ENCODE data around the gene CLP1. TPM values are rescaled to one million over a fixed set of nuclear protein-coding genes. Genes with fewer than 3 reads are reported as not detected.
"Not testable (repeated sequence)": the region's sequence is repeated elsewhere in the genome, so short reads cannot be mapped to it uniquely, and the experiment has no call there.

CLP1 gene
- total RNA-seq, 1 donor from 2014 or later: 14.3 TPM

GRCh38 chr11:57641011-57641807 lies 16.4 kb upstream of the CLP1 start:
- peak; percentile 69 for DNase-seq

DNA sequence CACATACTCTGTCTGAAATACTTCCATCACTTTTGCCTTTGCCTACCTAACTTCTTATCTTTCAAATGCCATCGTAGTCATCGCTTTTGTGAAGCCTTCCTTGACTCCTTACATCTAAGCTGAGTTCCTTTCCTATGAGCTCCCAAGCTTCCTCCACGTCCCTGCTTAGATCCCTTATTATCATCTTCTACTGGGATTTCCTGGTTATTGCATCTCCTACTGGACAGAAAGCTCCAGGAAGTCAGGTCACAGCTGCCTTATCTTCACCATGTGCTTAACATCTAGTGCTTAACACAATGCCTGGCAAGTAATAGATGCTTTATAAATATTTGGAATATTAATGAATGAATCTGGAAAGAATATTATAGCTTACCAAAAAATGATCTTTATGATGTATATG lies 13.8 kb upstream of the CLP1 start:
- DNase-seq: no peak

DNA sequence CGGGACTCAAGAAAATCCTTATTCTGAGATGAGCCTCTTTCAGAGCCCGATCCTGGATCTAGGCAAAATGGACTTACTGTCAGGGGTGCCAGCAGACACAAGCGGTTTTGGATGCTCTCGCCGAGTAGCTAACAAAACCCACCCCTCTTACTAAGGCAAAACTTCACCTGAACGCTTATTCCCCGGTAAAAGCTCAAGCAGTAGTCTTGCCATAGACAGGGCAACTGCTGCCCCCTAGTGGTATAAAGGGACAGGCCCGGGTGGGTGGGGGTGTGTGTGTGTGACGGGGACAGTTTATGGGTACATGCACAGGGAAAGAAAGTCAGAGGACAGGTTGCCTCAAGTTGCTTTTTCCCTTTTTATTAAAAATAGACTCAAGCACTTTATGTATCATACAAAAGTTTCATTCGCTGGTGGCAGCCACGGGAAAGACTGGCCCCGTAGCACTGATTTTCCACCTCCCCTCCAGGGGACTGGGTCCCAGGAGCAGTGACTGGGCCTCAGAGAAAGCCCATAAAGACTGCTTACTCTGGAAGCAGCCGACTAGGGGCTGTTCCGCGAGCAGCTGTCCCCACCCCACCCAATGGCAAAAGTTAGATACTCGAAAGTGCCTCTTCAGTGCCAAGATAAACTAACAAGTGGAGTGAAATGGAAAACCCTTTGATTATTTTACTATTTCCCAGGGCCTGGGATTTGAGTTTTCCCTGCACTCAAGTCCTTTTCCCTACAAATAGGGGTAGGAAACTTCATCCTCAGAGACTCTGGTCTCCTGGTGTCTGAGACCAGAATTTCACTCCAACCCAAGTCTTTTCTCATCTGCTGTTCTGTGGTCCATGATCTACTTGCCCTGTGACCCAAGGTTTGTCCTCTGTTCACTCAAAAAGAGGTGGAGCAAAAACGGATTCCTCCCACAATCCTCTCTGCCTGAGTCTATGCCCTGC lies 12.5 kb upstream of the CLP1 start:
- peak; percentile 91 for DNase-seq

DNA sequence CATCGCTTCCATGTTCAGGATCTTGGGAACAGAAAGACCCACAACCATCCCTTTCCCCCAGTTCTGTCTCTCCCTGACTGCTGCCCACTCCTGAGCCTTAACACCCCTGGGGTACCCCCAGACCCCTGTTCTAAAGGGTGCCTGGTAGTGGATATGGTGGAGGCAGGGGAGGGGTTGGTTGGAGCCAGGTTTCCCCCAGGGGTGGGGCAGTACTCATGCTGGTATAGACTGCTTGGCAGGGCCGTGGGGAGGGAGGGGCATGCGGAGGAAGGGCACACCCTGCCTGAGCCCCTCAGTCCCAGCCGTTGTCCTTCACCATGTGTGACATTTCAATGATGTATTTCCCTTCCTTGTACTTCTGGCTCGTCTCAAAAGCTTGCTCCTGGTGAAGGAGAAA lies 11.9 kb upstream of the CLP1 start:
- DNase-seq: peak; percentile 57

GRCh38 chr11:57646194-57646798 lies 11.3 kb upstream of the CLP1 start:
- peak; percentile 20 for DNase-seq

- DNase-seq: peak; percentile 43
Measured at GRCh38 chr11:57646799-57647303, 10.7 kb upstream of the CLP1 start.

- peak; percentile 35 for DNase-seq
Measured at GRCh38 chr11:57647372-57647771, 10.2 kb upstream of the CLP1 start.

- peak; percentile 44 for DNase-seq
Measured at GRCh38 chr11:57647960-57648800, 9.4 kb upstream of the CLP1 start.

- DNase-seq: peak; percentile 47
Measured at GRCh38 chr11:57648801-57649735, 8.5 kb upstream of the CLP1 start.

DNA sequence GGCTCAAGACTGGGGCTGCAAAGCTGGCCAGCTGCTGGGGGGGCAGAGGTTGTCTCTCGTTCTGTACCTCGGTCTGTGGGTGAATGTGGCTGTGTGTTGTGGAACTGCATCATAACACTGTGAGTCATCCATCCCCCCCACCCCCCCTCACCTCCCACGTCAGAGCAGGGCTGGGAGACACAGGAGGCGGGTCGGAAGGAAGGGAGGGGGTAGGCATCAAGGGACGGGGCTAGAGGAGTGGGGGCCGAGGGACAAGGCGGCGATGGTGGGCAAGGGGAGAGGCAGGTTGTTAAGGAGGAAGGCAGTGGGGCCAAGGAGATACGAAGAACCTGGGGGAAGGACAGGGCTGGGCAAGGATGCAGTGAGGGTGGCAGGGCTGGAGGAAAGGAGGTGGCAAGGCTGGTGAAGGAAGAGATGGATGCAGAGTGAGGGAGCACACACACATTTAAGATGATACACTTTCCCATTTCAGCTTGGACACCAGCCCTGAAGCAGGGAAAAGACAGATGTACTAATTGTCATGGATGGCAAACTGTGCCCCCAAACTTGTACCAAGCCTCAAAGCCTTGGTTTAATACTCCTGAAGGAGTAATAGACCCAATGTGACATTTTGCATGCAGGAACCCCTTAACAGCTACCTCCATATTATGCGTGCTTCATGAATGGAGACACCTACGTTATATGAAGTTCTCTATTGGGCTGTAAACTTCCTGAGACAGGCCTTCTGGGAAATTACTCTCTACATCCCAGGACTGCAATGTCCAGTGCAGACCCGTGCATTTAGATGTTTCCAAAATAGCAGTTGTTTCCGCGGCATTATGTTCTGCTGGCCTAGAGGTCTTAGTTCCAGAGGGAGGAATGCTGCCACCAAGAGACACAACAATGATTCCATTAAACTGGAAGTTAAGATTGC lies 7.5 kb upstream of the CLP1 start, which contains the start of gene YPEL4:
TSS of gene YPEL4 (minus strand) at position 87 of the 913 bp plus-strand sequence. CDS start 2,805 bp downstream, outside the sequence.
- peak; percentile 74 for DNase-seq

- DNase-seq: no peak
Measured at GRCh38 chr11:57650739-57651090, 6.8 kb upstream of the CLP1 start.

GRCh38 chr11:57651408-57651807 lies 6.2 kb upstream of the CLP1 start:
- no peak for DNase-seq

GRCh38 chr11:57652230-57652629 lies 5.3 kb upstream of the CLP1 start:
- DNase-seq: not testable (repeated sequence)

DNA sequence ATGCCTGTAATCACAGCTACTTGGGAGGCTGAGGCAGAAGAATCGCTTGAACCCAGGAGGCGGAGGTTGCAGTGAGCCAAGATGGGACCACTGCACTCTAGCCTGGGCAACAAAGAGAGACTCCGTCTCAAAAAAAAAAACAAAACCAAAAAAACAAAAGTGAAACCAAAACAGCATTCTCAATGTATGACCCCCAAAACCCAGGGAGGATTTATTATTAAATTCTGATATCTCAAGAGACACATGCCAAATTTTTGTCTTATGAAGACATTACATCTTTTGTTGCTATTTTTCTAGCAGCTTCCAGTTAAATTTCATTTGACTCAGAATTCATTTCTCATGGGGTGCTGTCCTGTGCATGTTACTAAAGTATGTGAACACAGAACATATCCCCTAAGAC lies 4.9 kb upstream of the CLP1 start:
- no peak for DNase-seq

DNA sequence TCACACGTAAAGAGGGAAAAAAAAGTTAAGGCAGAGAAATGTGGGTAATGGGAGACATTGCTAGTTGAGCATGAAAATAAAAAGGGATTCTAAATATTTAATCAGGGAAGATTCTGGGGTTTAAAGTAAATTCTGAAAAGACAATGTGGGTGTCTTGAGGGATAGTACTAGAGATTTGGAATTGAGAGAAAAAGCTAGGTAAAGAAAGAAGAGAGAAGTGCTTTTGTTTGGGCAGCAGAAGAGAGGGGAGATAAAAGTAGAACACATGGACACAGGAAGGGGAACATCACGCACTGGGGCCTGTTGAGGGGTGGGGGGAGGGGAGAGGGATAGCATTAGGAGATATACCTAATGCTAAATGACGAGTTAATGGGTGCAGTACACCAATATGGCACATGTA lies 4.4 kb upstream of the CLP1 start:
- no peak for DNase-seq

DNA sequence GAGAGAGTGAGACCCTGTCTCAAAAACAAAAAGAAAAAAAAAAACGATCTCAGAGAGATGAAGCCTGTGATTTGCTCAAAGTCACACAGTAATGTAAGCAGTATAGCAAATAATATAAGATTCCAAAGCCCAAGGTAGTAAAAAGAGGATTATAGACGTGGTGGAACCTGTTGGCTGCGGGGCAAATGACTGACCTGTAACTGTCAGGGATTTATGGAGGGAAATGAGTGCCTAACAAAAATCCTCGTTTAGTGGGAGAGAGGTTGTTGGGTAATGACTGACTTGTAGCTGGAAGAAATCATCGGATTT lies 723 bp upstream of the CLP1 start:
- no peak for DNase-seq

GRCh38 chr11:57658023-57658361 lies 430 bp downstream of the CLP1 start:
- no peak for DNase-seq

GRCh38 chr11:57659669-57660068 lies 2.1 kb downstream of the CLP1 start:
- DNase-seq: no peak

GRCh38 chr11:57662893-57663292 lies 5.3 kb downstream of the CLP1 start:
- DNase-seq: no peak

GRCh38 chr11:57663975-57664374 lies 6.4 kb downstream of the CLP1 start:
- no peak for DNase-seq
